Activated CD8-positive, alpha-beta T cell treated with anti-CD3 and anti-CD28 coated beads for 36 hours (primary cell): ENCODE measurements around the gene SSRP1. TPM values are rescaled to one million over a fixed set of nuclear protein-coding genes. Genes with fewer than 3 reads are reported as not detected.

Source experiments
- ATAC-seq: fragments of 200-7000 bp; cut with Tn5 transposase; one replicate; pipeline ENCODE4 v1.10.0; 2021; ENCODE audit warnings: mild to moderate bottlenecking, moderate library complexity
- CTCF ChIA-PET: fragments of 350-600 bp; sonication (Branson Sonifier 250); formaldehyde crosslinking; loops from one replicate; lab custom pipeline; 2021; ENCODE audit warnings: antibody characterized with exemption; lab: Charles Lee
- POLR2A ChIA-PET: fragments of 350-600 bp; sonication (Branson Sonifier 250); formaldehyde crosslinking; loops from one replicate; lab custom pipeline; 2021; ENCODE audit warnings: antibody characterized with exemption; lab: Charles Lee
- DNase-seq: peaks from one replicate; pipeline ENCODE4 v3.0.0-alpha.2; 2020
- H3K27ac Mint-ChIP-seq: one replicate; pipeline ENCODE4 v1.8.0; 2021; ENCODE audit warnings: mild to moderate bottlenecking, mixed read lengths
- H3K27me3 Mint-ChIP-seq: one replicate; pipeline ENCODE4 v1.8.0; 2021; ENCODE audit warnings: mixed read lengths
- H3K36me3 Mint-ChIP-seq: one replicate; pipeline ENCODE4 v1.8.0; 2021; ENCODE audit warnings: low read depth, mixed read lengths
- H3K4me1 Mint-ChIP-seq: one replicate; pipeline ENCODE4 v1.8.0; 2021; ENCODE audit warnings: low read depth, mixed read lengths
- H3K4me3 Mint-ChIP-seq: one replicate; pipeline ENCODE4 v1.8.0; 2021; ENCODE audit warnings: mild to moderate bottlenecking, moderate library complexity, mixed read lengths
- H3K9me3 Mint-ChIP-seq: one replicate; pipeline ENCODE4 v1.8.0; 2021; ENCODE audit warnings: mixed read lengths
- intact Hi-C: fragments of 100-400 bp; cut with micrococcal nuclease; formaldehyde crosslinking; loops from one replicate; pipeline ENCODE4 v1.10.0; 2022
- total RNA-seq, 2 experiments: library from RNA; stranded (reverse); gene quantifications; one replicate each; pipeline ENCODE4 v1.2.3, GENCODE V29; 2021
- TF ChIP-seq, protein P1 (sequence below): fragments of 200-600 bp; IDR thresholded peaks from one replicate; pipeline ENCODE4 v1.8.0; 2022; ENCODE audit warnings: antibody characterized with exemption, mild to moderate bottlenecking

SSRP1 gene, protein sequence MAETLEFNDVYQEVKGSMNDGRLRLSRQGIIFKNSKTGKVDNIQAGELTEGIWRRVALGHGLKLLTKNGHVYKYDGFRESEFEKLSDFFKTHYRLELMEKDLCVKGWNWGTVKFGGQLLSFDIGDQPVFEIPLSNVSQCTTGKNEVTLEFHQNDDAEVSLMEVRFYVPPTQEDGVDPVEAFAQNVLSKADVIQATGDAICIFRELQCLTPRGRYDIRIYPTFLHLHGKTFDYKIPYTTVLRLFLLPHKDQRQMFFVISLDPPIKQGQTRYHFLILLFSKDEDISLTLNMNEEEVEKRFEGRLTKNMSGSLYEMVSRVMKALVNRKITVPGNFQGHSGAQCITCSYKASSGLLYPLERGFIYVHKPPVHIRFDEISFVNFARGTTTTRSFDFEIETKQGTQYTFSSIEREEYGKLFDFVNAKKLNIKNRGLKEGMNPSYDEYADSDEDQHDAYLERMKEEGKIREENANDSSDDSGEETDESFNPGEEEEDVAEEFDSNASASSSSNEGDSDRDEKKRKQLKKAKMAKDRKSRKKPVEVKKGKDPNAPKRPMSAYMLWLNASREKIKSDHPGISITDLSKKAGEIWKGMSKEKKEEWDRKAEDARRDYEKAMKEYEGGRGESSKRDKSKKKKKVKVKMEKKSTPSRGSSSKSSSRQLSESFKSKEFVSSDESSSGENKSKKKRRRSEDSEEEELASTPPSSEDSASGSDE
- total RNA-seq, result 100 to 1,000 TPM; 284 to 290 TPM

DNA sequence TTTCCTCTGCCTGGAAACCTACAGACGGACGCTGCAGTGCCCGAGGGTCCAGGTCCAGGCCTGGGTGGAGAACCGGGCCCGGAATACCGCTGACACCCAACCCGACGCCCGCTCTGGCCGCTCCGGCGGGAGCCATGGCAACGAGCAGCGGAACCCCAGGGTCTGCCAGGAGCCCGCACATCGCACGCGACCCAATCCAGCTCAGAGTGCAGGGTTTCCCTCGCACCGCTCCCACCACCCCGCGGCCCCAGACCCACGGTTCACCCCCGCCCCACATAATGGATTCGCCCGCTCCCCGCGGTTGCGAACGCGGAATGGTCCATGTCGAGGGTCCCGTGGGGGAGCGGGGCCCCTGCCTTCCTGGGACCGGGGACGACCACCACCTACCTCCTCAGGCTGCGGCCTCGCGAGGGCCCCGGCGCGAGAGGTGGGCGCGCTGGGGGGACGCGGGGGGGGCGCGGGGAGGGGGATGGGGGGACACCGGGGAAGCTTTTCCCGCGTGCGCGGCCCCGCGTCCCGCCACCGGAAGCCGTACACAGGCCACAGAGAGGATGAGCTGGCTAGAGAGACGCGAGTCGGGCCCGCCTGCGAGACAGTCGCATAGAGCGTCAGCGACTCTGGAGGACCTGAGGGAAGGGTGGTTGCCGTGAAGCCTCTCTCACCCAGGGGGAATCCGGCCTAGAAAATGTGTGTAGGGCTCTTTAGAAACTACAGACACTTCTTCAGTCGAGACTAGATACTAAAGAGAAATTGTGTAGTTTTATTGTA is at the start of gene SSRP1:
TSS of gene SSRP1 (minus strand) at position 550 of the 768 bp plus-strand sequence. CDS start 771 bp downstream, outside the sequence.
- H3K9me3 Mint-ChIP-seq, result no peaks in the 10 kb centered on the region
- POLR2A ChIA-PET, result interaction anchor here (0.8 to 4.5 kb wide), 4 partner anchors 10 to 122 kb away, joined by 3 to 63 read pairs (median 4); partner anchors contain the start of gene TNKS1BP1
- intact Hi-C loops, result no loop called here
- ATAC-seq, result peak; percentile 98
- TF ChIP-seq, protein P1, sequence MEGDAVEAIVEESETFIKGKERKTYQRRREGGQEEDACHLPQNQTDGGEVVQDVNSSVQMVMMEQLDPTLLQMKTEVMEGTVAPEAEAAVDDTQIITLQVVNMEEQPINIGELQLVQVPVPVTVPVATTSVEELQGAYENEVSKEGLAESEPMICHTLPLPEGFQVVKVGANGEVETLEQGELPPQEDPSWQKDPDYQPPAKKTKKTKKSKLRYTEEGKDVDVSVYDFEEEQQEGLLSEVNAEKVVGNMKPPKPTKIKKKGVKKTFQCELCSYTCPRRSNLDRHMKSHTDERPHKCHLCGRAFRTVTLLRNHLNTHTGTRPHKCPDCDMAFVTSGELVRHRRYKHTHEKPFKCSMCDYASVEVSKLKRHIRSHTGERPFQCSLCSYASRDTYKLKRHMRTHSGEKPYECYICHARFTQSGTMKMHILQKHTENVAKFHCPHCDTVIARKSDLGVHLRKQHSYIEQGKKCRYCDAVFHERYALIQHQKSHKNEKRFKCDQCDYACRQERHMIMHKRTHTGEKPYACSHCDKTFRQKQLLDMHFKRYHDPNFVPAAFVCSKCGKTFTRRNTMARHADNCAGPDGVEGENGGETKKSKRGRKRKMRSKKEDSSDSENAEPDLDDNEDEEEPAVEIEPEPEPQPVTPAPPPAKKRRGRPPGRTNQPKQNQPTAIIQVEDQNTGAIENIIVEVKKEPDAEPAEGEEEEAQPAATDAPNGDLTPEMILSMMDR, result no peak
- H3K4me1 Mint-ChIP-seq, result peaks cover 47% of the 10 kb centered on the region
- peak; percentile 91 for DNase-seq
- H3K4me3 Mint-ChIP-seq, result peak within 1 kb of the TSS; percentile 96
- H3K27ac Mint-ChIP-seq, result peak within 1 kb of the TSS; percentile 100
- H3K27me3 Mint-ChIP-seq, result no peaks in the 10 kb centered on the region
- CTCF ChIA-PET, result interaction anchor here (1.0 to 1.4 kb wide), 2 partner anchors 10 to 192 kb away, joined by 4 to 7 read pairs; partner anchors contain the start of gene TNKS1BP1
- peaks cover 48% of the 10 kb centered on the region for H3K36me3 Mint-ChIP-seq

DNA sequence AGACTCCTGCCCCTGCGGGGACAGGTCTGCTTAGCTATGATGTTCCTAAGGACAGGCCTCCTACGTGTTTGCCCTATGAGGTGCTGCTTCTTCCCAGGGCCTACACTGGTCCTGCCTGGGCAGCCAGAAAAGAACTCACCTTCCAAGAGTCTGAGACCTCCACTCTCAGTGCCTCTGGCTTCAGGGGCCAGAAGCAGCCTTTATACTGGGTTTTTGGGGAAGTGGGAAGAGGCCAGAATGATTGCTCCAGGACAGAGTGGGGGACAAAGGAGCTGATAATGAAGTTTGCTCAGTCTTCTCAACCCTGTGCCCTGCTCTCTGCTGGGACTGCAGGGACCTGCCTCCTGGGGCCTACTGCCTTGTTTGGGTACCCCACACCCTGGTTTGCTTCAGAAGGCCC is 45.3 kb upstream of the SSRP1 start, which contains the start of gene PRG3:
TSS of gene PRG3 (minus strand) at position 176 of the 400 bp plus-strand sequence. CDS start 442 bp downstream, outside the sequence.
- POLR2A ChIA-PET, result interaction anchor here (1.1 to 1.6 kb wide), 2 partner anchors 19 to 22 kb away, joined by 3 to 5 read pairs; no protein-coding TSS in a partner anchor

DNA sequence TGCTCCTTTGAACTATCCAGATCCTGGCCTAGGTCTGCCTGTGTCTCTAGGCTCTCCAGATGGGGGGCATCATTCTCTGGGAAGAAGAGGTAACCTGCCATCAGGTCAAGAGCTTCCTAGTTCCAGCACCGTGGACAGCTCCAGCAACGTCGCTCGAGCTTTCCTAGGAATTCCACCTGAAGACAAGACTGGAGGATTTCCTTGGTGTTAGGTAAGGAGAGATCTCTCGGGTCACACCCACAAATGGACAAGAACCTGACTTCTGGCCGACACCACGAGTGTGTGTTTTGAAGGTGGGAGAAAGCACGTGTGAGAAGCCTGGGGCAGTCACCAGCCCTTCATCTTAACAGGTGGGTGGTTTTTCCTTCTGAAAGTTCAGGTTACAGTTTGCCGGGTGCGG is 44.0 kb upstream of the SSRP1 start:
- H3K4me1 Mint-ChIP-seq, result no peaks in the 10 kb centered on the region

More for the DNA sequence above, 45.3 kb upstream of the SSRP1 start, which contains the start of gene PRG3:
- Mint-ChIP-seq H3K4me3 (no peak within 1 kb of the TSS), H3K36me3 (no peaks in the 10 kb centered on the region), H3K4me1 (no peaks in the 10 kb centered on the region), H3K27ac (no peak within 1 kb of the TSS), H3K27me3 (peaks cover 18% of the 10 kb centered on the region), H3K9me3 (no peaks in the 10 kb centered on the region)
- TF ChIP-seq, protein P1, result no peak
- CTCF ChIA-PET, result interaction anchor here (1.0 to 1.6 kb wide), 3 partner anchors 28 to 41 kb away, joined by 3 to 4 read pairs (median 3); no protein-coding TSS in a partner anchor
- intact Hi-C loops, result no loop called here
- DNase-seq, result no peak
- ATAC-seq, result no peak

DNA sequence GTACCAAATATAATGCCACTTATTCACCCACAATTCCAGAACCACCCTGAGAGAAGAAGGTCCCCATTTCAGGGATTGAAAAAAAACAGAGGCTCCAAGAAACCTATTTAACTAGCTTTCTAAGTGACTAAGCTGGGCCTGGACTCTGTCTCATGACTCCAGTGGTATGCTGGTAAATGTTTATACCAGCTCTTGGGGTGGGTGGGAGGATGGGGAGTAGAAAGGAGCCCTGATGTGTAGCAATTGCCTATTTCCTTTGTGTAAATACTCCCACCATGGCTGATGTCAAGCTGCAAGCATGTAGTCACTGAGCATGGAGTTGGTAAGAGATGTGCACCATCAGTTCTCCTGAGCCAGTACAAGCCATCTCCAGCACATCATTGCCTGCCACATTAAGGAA is 42.5 kb upstream of the SSRP1 start:
- H3K27me3 Mint-ChIP-seq, result peaks cover 18% of the 10 kb centered on the region
- no peaks in the 10 kb centered on the region for H3K9me3 Mint-ChIP-seq
- no peaks in the 10 kb centered on the region for H3K4me1 Mint-ChIP-seq
- no peak for ATAC-seq
- H3K27ac Mint-ChIP-seq, result no peak overlapping the region
- ChIA-PET CTCF (interaction anchor here (1.7 kb wide), 1 partner anchor 14 kb away, joined by 5 read pairs; no protein-coding TSS in a partner anchor), POLR2A (no interaction called here)
- H3K4me3 Mint-ChIP-seq, result no peak overlapping the region
- TF ChIP-seq, protein P1, result no peak
- DNase-seq, result no peak
- no peaks in the 10 kb centered on the region for H3K36me3 Mint-ChIP-seq
- intact Hi-C loops, result no loop called here

More for the DNA sequence above, 44.0 kb upstream of the SSRP1 start:
- Mint-ChIP-seq H3K27ac (no peak overlapping the region), H3K9me3 (no peaks in the 10 kb centered on the region), H3K27me3 (peaks cover 18% of the 10 kb centered on the region), H3K4me3 (no peak overlapping the region), H3K36me3 (no peaks in the 10 kb centered on the region)
- CTCF ChIA-PET, result interaction anchor here (1.3 to 1.7 kb wide), 4 partner anchors 9 to 79 kb away, joined by 4 to 5 read pairs (median 4); no protein-coding TSS in a partner anchor
- no peak for ATAC-seq
- intact Hi-C loops, result no loop called here
- TF ChIP-seq, protein P1, result no peak
- POLR2A ChIA-PET, result interaction anchor here (1.0 to 1.6 kb wide), 3 partner anchors 10 to 21 kb away, joined by 3 to 6 read pairs (median 3); no protein-coding TSS in a partner anchor
- DNase-seq, result no peak
